RCC 7860 (cell line): ENCODE results near the gene COL27A1.

Experiments
- DNase-seq: peaks from one replicate; pipeline ENCODE4 v3.0.0-alpha.2; 2015; ENCODE audit warnings: low spot score
- FAIRE-seq: peaks from 2 replicates; lab custom pipeline; 2012; peaks lifted over from hg19 to GRCh38; lab: Jason Lieb, UNC

The COL27A1 gene

DNA sequence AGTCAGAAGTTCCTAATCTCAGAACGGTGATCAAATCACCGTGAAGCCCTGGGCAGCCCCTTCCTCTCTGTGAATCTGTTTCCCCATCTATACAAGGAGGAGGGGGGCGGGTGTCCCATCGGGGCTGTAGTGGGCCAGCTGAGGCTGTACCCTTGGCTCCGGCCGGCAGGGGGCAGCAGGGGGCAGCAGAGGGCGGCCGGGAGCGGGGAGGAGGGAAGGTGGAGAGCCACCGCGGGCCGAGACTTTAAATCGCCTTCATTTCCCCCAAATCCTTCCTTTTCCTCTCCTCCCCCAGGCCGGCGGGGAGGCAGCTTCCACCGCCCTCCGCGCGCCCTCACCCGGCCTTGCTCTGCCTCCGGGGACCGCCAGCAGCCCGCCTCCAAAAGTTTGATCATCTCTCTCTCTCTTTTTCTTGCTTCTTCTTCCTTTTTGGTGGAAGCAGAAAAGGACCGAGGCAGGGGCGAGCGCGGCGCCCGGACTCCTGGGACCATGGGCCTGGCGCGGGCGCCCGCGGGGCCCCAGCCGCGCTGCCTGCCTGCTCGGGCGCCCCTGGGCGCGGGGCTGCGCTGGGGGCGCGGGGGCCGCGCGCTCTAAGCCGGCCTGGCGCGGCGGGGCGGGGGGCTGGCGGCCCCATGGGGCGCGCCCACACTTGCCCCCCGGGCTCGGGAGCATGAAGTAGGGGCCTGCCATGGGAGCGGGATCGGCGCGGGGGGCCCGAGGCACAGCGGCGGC, at the start of gene COL27A1:
Gene COL27A1 (plus strand): TSS at position 275 of the 732 bp plus-strand sequence. CDS start 414 bp downstream, at position 689.
- FAIRE-seq, result peak; percentile 39
- DNase-seq, result peak; percentile 56

DNA sequence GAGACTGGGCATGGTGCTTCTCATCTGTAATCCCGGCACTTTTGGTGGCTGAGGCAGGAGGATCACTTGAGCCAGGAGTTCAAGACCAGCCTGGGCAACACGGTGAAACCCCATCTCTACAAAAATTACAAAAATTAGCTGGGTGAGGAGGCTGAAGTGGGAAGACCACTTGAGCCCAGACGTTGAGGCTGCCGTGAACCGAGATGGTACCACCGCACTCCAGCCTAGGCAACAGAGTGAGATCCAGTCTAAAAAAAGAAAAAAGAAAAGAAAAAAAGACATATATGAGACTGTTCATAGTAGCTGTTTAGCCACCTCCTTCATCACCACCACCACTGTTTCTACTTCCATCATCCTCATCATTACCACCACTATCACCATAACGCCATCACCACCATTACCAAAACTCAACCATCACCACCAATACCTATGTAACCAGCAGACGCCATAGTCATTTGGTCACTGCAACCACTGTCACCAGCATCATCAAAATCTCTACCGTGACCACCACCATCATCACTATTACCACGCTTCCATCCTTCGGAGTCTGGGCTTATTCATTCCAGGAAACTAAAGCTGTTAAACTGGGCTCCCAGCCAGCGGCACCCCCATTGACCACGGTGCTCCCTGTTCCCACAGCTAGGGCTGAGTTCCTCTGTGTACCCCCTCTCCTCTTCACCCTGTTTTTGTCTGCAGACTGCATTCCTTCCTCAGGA, 47.9 kb upstream of the COL27A1 start:
- no peak for DNase-seq
- FAIRE-seq, result no peak

DNA sequence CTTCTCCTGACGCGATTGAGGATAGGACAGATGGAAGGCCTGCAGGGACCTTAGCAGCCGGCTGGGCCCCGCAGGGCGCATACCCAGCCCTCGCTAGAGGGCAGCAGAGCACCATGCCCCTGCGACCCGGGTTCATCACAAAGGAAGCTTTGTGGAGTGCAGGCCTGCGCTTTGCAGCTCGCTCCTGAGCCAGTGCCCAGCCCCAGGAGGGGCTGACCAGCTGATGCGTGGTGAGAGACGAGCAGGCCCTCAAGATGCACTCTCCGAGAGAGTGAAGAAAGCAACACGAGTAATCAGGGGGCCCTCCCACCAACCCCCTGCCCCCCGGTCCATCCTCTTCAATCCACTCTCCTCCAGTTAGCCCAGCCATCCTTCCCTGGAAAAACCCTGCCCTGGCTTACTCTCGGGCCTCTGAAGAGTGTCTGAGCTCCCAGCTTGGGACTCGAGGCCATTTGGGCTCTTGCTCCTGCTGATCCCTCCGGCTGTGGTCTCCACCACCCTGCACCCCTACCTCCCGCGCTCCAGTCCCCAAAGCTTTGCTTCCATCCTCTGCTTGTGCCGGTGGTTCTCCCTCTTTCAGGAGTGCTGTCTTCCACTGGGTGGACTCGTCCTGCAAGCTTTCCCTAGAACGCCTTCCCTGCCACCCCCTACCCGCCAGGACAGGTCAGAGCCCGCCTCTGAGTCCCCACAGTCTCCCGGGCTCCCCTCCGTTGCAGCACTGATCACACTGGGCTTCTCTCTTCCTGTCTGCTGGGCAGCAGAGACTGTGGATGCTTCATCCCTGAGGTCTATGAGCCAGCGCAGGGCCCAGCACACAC, 47.1 kb upstream of the COL27A1 start:
- DNase-seq, result peak; percentile 55
- no peak for FAIRE-seq

DNA sequence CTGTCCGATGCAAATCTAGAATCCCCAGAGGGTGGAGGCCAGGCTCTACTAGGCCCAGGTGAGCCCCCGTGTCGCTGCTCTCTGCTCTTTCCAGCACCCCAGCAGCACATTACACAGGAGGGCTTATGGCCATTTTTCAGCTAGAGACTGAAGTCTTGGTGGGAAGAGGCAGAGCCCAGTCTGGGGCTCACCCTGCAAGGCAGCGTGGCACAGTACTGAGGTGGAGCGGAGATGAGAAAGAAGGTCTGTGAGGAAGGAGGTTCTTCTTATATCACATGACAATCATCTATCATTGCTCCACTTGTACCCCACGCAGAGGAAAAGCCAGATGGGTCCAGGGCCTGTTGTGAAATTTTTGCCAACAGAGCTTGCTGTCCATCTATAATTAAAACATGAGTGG, 46.2 kb upstream of the COL27A1 start:
- no peak for FAIRE-seq

DNA sequence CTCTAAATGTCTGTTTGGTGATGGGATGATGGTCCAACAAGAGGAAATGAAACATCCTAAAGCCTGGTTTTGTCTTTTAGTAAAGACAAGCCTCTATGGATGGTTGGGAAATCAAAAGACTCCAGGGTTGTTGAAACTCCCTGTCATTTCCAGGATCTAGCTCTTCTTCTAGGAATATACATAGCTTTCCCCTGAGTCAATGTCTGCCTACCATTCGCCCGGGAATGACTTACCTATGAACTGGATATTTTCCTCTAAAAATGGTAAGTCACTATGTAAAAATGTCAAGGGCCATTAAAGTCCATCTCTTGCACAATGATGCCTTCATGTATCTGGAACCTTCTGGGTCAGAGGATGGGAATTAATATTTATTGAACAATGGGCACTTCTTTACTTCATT, 45.2 kb upstream of the COL27A1 start:
- FAIRE-seq (peak; percentile 94), DNase-seq (peak; percentile 93)

More for the DNA sequence above, 46.2 kb upstream of the COL27A1 start:
- no peak for DNase-seq

DNA sequence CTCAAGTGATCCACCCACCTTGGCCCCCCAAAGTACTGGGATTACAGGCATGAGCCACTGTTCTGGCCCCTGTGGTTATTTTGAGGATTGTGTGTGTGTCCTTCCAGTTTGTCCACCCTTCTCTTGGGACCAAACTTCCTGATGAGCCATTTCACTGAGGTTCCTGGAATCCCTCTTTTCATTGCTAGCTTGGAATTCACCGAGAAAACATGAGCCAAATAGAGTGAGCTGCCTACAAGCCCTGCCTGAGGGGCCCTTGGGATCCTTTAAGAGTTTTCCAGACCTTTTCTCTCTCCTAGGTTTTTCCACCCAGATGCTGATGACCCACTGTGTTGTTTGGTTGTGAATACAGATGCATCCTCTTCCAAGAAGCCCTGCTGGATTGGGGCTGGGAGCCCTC, 43.0 kb upstream of the COL27A1 start:
- DNase-seq (no peak), FAIRE-seq (no peak)

DNA sequence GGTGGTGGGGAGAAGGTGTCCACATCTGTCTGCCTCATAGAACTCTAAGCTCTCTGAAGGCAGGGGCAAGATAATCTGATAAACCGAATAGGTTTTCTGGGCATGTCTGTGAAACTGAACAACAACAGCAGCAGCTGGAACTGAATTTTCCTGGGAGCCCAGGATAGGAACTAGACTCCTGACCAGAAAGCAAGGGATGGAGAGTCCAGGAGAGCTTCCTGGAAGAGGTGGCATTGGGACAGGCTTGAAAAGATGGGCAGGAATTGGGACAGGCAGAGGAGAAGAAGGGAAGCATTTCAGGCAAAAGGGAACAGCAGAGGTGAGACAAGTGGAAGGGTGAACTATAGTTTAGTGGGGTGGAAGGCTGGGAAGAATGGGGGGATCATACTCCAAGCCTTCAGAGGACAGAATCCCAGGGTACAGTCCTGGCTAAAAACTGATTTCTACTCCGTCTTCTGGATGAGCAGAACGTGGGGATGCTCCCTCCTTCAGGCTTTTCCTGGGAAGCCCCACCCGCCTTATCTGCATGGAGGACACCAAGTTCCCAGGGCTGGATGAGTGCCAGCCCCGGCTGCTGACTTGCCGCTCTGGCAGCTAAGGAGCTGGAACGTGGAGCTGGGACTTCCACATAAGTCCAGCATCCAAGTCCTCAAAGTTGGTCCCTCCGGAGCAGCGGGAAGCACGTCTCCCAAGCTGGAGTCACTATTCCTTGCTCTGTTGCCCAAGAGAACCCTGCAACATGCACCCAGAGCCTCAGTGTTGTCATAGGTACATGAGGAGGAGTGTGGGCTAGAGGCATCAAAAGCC, 42.4 kb upstream of the COL27A1 start:
- FAIRE-seq, result no peak
- peak; percentile 8 for DNase-seq

DNA sequence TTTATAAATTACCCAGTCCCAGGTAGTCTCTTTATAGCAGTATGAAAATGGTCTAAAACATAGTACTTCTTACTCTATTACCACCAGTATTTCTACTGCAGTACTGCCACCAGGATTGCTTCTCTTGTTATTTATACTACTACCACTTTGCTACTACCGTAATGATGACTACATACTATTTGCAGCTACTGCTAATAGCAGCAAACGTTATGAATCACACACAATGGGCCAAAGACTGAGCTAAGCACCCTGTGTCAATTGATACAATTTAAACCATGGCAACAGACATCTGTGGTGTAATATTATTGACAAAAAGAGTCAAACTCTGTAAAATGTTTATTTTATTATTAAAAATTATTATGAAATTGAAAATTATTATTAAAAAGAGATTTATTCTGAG, 41.0 kb upstream of the COL27A1 start:
- no peak for FAIRE-seq
- DNase-seq, result peak; percentile 12

DNA sequence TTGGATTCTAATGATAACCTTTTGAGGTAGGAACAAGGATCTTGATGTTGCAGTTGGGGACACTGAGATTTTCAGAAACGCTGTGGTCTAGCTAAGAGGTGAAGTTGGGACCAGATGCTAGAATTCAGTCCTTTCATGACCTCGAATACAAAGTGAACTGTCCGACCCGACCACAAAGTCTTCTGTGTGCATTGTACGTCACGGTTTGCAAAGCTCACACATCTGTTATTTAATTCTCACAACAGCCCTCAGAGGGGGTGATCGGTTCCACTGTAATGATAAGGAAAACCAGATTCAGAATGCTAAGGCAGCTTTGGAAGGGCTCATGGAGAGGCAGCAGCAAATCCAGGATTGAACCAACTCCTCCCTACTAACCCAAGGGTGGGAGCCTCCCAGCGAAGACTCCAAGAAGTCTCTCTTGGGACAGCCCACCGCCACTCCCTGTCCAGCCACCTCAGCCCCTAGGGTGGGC, 39.6 kb upstream of the COL27A1 start:
- FAIRE-seq, result no peak
- no peak for DNase-seq

DNA sequence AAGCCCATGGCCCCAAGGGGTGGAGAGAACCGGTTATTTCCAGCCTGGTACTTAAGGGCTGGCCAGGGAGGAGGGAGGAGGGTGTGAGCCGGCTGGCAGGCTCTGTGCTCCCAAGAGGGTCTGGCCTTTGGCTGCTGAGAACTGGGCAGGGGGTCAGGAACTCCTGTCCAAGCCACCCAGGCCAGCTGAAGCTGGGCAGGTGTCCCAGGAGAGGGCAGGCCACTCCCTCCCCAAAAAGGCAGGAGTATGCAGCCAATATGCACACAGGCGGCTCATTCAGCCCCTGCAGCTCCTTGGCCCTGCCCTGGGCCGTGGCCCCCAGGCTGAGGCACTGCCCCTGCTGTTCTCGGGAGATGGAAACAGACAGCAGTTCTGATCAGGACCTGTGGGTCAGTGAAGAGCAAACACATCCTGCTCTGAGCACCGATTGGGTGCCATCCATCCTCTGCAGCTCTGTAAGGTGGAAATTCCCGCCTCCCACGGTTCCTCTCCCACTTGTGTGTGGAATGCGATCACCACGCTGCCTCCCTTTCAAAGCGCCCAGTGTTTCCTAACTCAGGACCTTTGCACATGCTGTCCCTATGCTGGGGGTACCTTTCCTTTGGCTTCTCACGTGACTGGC, 39.1 kb upstream of the COL27A1 start:
- no peak for FAIRE-seq
- no peak for DNase-seq

DNA sequence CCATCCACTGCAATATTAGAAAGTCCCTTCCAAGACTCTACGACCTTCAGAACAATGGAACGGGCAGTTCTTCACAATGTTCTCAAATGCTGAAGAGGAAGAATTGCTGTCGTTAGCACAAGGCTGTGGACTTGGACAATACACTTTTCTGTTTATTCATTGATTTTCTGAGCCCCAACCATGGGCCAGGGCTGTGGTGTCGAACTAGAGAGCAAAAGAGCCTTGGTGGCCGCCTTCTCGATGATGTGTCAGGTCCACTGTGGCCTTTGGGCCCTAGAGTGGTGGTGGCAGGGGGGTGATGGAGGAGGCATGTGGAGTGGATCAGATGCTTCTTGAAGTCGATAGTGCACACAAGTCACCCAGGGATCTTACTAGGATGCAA, 37.7 kb upstream of the COL27A1 start:
- FAIRE-seq, result no peak
- DNase-seq, result no peak

DNA sequence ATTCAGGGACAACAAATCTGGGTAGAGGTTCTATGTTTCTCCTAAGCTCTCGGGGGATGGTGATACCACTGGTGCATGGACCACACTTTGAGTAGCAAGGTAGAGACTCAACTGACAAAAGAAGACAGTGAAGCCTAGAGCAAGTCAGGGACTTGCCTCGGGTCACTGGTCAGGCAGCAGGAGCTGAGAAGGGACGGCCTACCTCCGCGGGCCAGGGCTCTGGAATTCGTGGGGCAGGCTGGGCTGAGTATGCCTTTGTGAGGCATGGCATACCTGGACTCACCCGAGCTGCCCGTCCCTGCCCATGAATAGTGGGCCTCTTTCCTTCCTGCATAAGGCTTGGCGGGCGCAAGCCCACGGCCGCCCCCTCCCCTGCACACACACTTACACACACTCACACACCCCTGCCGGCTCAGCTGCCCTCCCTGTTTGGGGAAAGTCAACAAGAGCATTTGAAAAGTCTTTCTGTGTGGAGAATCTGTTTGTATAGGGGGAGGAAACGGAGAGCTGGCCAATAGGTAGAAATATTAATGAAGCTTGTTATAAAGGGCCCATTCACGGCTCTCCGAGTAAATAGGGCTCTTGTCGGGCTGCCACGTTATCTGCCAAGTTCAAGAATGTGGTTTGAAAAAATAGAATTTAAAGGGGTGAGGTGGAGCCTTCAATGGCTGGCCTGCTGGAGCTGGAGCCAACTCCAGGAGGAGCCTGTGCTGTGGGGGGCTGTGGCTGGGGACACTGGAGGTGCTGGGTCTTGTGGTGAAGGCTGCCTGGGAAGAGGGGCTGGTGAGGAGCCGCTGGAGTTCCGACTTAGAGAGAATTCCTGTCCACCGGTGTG, 37.1 kb upstream of the COL27A1 start:
- DNase-seq, result no peak
- no peak for FAIRE-seq

DNA sequence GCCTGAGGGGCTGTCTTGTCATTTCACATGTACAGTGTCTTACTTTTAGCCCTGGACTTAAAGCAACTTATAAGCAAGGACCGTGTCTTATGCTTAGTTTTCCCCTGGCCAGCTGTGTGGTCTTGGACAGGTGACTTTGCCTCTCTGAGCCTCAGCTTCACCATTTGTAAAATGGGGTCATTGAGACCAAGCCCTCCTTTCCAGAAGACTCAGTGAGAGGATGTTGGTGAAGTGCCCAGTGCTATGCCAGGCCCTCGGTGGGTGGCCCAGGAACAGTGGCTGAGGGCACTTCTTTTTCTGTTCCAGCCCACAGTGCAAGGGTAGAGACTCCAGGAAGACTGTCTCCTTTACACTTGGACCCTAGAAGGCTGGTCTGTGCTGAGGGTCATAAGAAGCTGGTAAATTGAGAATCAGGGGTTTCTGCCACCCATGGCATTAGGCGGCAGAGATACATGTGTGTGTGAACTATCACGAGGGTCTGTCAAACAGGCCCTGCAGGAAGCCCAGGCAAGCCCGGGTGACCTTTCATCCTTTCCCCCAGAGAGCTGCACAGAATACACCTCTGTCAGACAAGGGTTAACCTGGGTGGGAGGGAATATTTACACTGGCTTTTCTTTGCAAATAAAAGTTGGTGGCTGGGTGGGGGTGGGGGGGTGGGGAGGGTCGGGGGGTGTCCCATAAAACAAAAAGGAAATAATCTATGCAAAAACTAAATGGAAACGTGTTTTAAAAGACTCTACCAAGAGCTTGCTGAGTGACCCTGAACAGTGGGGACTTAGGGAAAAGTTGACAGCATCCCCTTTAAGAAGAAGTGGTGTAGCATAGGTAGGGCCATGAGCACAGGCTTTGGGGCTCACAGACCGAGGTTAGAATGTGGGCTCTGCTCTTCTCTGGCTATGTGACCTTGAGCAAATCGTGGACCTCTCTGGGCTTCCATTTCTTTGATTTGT, 35.8 kb upstream of the COL27A1 start:
- DNase-seq, result no peak
- FAIRE-seq, result no peak

DNA sequence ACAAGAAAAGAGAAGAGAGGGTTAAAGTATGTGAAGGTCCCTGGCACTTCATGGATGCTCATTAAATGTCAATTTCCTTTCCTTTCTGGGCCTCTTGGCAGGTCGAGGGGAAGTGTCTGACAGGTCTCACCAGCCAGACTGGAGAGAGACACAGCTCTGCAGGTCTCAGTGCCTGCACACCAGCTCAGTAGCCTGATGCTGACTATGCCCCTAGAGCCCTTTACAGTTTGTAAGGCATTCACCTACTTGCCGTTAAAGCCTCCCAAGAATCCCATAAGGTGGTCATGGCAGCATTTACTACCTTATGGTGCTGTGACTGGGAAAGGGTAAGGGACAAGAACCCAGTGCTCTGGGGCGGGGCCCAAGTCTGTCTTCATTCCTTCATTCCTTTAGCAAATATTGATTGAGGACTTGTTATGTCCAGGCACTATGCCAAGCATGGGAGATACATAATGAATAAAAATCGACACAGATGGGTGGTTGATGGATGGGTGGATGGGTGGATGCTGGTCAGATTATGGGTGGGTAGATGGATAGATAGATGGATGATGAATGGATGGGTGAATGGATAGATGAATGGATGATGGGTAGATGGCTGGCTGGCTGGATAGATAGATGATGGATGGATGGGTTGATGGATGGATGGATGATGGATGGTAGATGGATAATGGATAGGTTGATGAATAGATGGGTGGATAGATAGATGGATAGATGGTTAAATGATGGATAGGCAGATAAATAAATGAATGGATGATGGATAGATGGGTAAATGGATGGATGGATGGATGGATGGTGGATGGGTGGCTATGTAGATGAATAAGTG, 34.9 kb upstream of the COL27A1 start:
- FAIRE-seq (no peak), DNase-seq (no peak)

DNA sequence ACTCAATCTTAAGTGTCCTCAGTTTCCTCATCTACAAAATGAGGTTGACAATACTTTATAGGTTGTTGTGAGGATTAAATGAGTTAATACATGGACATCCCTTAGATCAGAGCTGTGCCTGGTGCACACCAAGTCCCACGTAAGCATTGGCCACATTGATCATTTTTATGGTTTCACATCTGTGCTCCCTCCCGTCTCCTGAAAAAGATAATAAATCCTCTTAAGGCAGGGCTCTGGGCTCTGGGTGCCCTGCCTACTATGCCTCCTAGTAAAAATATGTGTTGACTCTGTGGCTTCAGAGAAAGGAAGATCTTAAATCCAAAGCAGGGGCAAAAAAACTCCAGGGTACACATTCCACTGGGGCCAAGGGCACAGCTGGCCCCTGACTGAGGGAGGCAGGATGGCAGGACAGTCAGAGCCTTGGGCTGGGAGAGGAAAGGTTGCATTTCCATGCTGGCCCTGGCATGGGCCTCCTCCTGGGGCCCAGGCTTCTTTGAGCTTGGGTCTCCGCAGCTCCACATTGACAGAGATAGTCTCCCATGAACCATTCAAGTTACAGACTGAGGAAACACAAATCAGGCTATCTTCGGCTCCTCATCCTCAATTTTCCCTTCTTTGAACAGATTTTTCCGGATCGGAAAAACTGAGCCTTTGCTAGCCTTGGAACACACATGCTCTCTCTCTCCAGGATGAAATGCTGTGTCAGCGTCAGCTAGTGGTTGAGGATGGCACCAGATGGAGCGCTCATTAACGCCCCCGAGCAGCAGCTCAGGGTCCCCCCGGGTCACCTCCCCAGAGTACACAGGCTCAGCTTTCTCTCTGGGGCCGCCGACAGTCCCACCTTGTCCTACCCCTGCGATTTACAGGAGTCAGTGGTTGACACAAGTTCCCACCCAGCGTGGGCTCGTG, 33.9 kb upstream of the COL27A1 start:
- FAIRE-seq, result no peak
- no peak for DNase-seq
